Muscle layer of colon (tissue), 2 donors: ENCODE results near the gene RIN1.
"Not testable (repeated sequence)": the region's sequence is repeated elsewhere in the genome, so short reads cannot be mapped to it uniquely, and the experiment has no call there.

ENCODE experiments used
- H3K27ac ChIP-seq: one replicate; pipeline ENCODE4 v1.7.0; 2013; ENCODE audit warnings: low read depth, mild to moderate bottlenecking, low read length, moderate library complexity
- H3K27me3 ChIP-seq, 2 donors: one replicate each; pipeline ENCODE4 v1.7.0; 2013; ENCODE audit warnings: low read length in 2 of 2, mild to moderate bottlenecking in 2 of 2; ENCODE audit not compliant: insufficient read depth in 2 of 2, control insufficient read depth in 1 of 2
- H3K36me3 ChIP-seq: one replicate; pipeline ENCODE4 v1.7.0; 2013; ENCODE audit warnings: mild to moderate bottlenecking, low read length; ENCODE audit not compliant: insufficient read depth
- H3K4me1 ChIP-seq: one replicate; pipeline ENCODE4 v1.7.0; 2013; ENCODE audit warnings: mild to moderate bottlenecking, low read length; ENCODE audit not compliant: insufficient read depth
- H3K4me3 ChIP-seq, 2 donors: one replicate each; pipeline ENCODE4 v1.7.0; 2013; ENCODE audit warnings: low read length in 2 of 2, low read depth in 1 of 2, mild to moderate bottlenecking in 1 of 2, moderate library complexity in 1 of 2
- H3K9ac ChIP-seq: one replicate; pipeline ENCODE4 v1.7.0; 2013; ENCODE audit warnings: low read length
- H3K9me3 ChIP-seq: one replicate; pipeline ENCODE4 v1.7.0; 2013; ENCODE audit warnings: mild to moderate bottlenecking, low read length
- donor health status: abdominal sarcoma.
- donor health status: Adenocarcinoma of cecum.

The RIN1 gene

DNA sequence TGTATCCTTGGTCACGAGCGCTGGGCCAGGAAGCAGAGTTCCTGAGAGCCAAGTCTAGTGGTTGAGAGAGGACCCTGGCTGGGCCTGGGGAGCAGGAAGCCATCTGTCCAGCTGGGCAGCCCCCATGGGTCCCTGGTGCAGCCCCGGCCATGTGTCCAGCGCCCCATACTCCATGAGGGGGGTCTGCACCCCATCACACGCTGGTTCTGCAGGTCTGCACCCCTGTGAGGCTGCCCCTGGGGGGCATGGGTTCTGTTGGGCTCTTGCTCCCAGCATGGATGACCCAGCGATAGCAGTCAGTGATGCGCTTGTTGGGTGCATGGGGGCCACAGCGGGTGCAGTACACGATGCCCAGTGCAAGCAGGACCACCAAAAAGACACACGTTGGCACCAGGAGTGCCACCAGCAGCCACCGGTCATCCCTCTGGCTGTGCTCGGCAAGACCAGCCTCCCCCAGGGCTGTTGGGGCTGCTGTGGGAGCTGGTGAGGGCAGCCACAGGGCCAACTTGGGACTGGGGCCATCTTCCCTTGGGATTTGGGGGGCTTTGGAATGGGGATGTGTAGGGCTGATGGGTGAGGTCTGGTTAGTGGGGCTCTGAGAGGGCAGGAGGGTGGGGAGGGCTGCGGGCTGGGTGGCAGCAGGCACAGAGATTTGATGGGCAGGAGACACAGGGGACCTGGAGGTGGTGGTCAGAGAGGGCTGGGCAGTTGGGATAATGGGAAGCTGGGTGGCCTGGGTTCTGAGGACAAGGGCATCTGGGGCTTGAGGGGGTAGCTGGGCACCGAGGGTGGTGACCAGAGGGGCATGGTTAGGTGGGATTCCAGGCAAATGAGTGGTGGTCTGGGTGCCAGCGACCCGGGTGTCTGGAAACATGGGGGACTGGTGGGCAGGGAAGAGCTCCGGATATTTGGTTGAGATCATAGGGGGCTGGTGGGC, 21.4 kb downstream of the RIN1 start:
- no peak overlapping the region for H3K9ac ChIP-seq
- no peaks in the 10 kb centered on the region for H3K9me3 ChIP-seq
- H3K4me1 ChIP-seq = peaks cover 48% of the 10 kb centered on the region
- peak overlapping the region; percentile 66 to 67 for H3K4me3 ChIP-seq
- no peaks in the 10 kb centered on the region for H3K36me3 ChIP-seq
- H3K27ac ChIP-seq = peak overlapping the region; percentile 90
- no peaks in the 10 kb centered on the region for H3K27me3 ChIP-seq

GRCh38 chr11:66314186-66314501, 22.1 kb downstream of the RIN1 start:
- Histone ChIP-seq H3K36me3 (no peaks in the 10 kb centered on the region), H3K4me3 (peak overlapping the region in 1 of 2 donors; percentile 67), H3K4me1 (peaks cover 48% of the 10 kb centered on the region), H3K9me3 (no peaks in the 10 kb centered on the region), H3K27me3 (no peaks in the 10 kb centered on the region), H3K9ac (peak overlapping the region; percentile 53), H3K27ac (peak overlapping the region; percentile 37)

DNA sequence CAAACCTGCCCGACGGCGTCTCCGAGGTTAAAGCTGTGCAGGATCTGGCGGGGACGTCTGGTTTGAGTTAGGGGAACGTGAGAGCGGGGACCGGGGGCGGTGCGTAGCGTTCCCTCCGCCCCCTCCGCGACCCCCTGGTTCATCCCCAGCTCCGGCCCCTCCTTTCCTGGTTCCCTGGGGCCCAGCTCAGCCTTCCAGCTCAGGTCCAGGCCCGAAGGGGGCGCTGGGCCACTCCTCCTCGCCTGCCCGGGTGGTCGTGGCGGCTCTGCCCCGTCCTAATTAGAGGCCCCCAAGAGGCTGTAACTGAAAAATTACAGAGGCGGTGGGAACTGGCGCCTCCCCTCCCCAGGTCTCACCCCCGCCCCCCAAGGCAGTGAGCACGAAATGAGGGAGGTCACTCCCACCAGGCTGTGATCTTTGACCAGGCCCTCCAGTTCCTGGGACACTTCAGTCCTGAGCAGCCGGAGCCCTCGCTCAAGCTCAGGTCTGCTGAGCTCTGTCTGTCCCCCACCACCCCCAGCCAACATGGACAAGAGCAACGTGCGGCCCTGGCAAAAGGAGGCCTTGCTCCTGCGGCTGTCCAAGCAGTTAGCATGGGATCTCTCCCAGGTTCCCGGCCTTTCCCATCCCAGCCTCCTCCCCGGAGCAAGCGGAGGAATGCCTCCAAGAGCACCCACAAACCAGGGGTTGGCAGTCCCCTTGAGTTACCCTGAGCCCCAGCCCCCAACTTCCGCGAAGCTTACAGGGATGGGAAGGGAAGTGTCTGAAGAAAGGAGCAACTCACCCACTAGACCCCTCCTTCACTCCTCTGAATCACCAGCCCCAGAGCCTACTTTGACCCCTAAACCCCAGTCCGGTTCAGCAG, 22.7 kb downstream of the RIN1 start:
- Histone ChIP-seq H3K9me3 (no peaks in the 10 kb centered on the region), H3K36me3 (no peaks in the 10 kb centered on the region), H3K27me3 (no peaks in the 10 kb centered on the region), H3K4me3 (peak overlapping the region; percentile 57 to 67), H3K4me1 (peaks cover 44% of the 10 kb centered on the region), H3K9ac (peak overlapping the region; percentile 53), H3K27ac (peak overlapping the region; percentile 96)

DNA sequence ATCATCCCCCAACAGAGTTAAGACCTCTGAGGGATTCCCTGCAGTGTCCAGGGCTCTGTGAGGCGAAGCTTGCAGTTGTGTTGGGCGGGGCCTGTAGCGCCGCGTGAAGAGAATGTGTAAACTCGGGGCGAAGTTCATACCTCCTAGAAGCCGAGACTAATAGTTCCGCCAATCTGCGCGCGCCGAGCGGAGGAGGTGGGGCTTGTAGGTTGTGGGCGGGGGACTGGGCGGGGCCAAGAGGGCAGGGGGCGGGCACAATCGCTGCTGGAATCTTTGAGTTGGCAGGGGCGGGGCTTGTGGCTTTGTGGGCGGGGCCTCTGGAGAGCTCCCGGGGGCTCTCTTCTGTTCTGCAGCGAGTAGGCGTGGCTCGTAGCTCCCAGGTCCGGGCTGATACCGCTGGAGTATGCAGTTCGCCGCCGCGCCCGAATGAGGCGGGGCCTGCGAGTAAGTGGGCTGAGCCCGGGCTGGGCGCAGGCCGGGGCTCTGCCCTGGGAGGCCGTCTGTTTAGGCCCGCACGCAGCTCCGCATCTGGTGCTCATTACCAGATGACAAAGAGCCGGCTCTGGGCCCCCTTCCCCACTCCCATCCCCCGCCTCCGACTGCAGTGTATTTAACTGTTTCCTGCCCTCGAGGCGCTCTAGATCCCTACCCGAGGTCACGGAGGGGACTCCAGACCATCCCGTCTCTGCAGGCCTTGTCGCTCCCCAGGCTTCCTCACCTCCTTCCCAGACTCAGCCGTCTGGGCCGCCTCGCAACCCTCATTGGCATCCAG, 23.5 kb downstream of the RIN1 start:
- Histone ChIP-seq H3K9ac (peak overlapping the region; percentile 53), H3K4me1 (peaks cover 36% of the 10 kb centered on the region), H3K4me3 (peak overlapping the region; percentile 65 to 75), H3K27me3 (no peaks in the 10 kb centered on the region), H3K36me3 (no peaks in the 10 kb centered on the region), H3K27ac (peak overlapping the region; percentile 96), H3K9me3 (no peaks in the 10 kb centered on the region)

DNA sequence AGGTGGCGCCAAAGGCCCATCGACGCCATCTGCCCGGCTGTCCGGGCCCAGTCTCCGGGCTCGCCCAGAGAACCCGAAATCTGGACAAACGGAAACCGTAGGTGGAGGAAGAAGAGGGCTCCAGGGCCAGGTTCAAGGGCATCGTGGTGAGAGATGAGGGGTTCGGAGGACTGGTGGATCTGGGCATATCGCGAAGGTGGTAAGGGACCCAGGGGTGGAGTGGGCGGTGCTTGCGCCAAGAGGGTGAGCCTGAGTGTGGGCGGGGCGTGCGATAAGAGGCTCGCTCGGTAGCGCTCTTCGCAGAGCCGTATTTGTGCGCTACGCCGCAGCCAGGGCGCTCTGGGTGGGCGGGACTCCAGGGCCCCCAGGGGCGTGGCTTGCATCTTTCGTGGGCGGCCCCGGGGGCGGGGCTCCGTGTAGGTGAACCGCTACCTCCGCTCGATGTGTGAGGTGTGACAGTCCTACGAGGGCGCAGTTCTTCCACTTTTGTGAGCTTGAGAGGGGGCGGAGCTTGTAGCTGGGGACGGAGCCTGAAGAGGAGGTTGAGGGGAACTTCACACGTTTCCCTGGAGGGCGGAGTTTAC, 24.2 kb downstream of the RIN1 start:
- no peaks in the 10 kb centered on the region for H3K9me3 ChIP-seq
- H3K9ac ChIP-seq = peak overlapping the region; percentile 65
- peak overlapping the region; percentile 65 to 75 for H3K4me3 ChIP-seq
- H3K4me1 ChIP-seq = peaks cover 31% of the 10 kb centered on the region
- no peaks in the 10 kb centered on the region for H3K27me3 ChIP-seq
- no peaks in the 10 kb centered on the region for H3K36me3 ChIP-seq
- peak overlapping the region; percentile 87 for H3K27ac ChIP-seq

- Histone ChIP-seq H3K9ac (peak overlapping the region; percentile 65), H3K4me3 (peak overlapping the region; percentile 65 to 75), H3K27ac (peak overlapping the region; percentile 87), H3K27me3 (no peaks in the 10 kb centered on the region), H3K9me3 (no peaks in the 10 kb centered on the region), H3K4me1 (peaks cover 31% of the 10 kb centered on the region), H3K36me3 (no peaks in the 10 kb centered on the region)
Measured at GRCh38 chr11:66311470-66311964, 24.7 kb downstream of the RIN1 start.

DNA sequence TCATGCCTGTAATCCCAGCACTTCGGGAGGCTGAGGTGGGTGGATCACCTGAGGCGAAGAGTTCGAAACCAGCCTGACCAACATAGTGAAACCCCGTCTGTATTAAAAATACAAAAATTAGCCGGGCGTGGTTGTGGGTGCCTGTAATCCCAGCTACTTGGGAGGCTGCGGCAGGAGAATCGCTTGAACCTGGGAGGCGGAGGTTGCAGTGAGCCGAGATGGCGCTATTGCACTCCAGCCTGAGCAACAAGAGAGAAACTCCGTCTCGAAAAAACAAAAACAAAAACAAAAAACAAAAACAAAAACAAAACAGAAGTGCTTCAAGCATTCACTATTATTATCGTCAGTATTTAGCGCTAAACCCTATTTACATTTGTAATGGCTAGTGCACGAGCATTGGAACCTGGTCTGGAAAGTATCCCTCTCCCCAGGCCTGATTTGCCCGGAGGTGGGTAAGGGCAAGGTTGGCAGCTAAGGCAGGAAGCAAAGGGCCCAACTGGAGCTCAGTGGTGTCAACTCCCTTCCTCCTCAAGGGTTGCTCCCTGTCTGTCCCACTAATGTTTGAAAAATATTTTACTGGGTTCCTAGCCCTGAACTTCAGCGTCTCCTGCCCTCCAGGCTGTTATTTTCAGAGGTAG, 25.3 kb downstream of the RIN1 start:
- not testable (repeated sequence) for H3K27ac ChIP-seq, H3K9me3 ChIP-seq

DNA sequence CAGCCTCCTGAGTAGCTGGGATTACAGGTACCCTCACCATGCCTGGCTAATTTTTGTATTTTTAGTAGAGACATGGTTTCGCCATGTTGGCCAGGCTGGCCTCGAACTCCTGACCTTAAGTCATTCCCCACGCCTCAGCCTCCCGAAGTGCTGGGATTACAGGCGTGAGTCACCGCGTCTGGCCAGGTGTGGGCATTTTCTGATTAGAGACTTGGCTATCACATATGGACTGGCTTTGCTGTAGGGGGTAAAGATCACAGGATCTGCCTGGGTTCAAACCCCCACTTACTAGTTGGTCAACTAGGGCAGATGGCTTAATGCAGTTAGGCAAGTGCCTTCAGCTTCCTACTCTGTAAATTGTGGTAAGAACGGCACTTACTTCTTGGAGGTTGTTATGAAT, 25.9 kb downstream of the RIN1 start:
- Histone ChIP-seq H3K36me3 (no peaks in the 10 kb centered on the region), H3K27me3 (no peaks in the 10 kb centered on the region), H3K4me1 (peaks cover 24% of the 10 kb centered on the region)

More for the DNA sequence above, 25.3 kb downstream of the RIN1 start:
- H3K4me1 ChIP-seq = peaks cover 30% of the 10 kb centered on the region
- not testable (repeated sequence) for H3K9ac ChIP-seq, H3K27me3 ChIP-seq, H3K36me3 ChIP-seq, H3K4me3 ChIP-seq

GRCh38 chr11:66309475-66309874, 26.8 kb downstream of the RIN1 start:
- Histone ChIP-seq H3K27ac (no peak overlapping the region), H3K9ac (no peak overlapping the region), H3K36me3 (no peaks in the 10 kb centered on the region), H3K4me1 (peaks cover 16% of the 10 kb centered on the region), H3K4me3 (no peak overlapping the region), H3K9me3 (no peaks in the 10 kb centered on the region), H3K27me3 (no peaks in the 10 kb centered on the region)

More for the DNA sequence above, 25.9 kb downstream of the RIN1 start:
- H3K9ac ChIP-seq = no peak overlapping the region
- H3K27ac ChIP-seq = no peak overlapping the region
- no peak overlapping the region for H3K4me3 ChIP-seq
- H3K9me3 ChIP-seq = no peaks in the 10 kb centered on the region

DNA sequence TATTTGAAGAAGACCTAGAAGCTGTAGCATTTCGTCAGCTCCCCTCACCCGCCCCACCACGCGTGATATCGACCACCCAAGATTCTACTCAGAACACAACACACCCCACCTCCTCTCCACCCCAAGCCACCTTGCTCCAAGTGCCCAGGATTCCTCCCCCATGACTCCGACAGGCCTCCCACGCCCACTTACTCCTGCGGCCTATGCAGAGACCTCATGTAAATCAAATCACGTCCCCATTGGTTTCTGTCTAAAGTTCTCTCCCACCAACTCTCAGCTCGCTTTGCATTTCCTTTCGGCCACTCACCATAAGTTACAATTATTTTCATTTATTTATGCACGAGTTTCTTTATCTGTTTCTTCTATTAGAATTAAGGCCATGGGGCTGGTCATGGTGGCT, 33.6 kb downstream of the RIN1 start:
- no peaks in the 10 kb centered on the region for H3K4me1 ChIP-seq
- H3K27ac ChIP-seq = no peak overlapping the region
- no peaks in the 10 kb centered on the region for H3K9me3 ChIP-seq

More for the DNA sequence above, 33.6 kb downstream of the RIN1 start:
- Histone ChIP-seq H3K36me3 (no peaks in the 10 kb centered on the region), H3K27me3 (no peaks in the 10 kb centered on the region), H3K4me3 (no peak overlapping the region), H3K9ac (no peak overlapping the region)
